Bronchial epithelial cell (primary cell): ENCODE results near the gene SLC25A19. TPM values are rescaled to one million over a fixed set of nuclear protein-coding genes. Genes with fewer than 3 reads are reported as not detected.

Source experiments
- DNase-seq: peaks from one replicate; pipeline ENCODE4 v3.0.0-alpha.2; 2010; ENCODE audit warnings: low read depth
- FAIRE-seq: peaks from 2 replicates; lab custom pipeline; 2011; peaks lifted over from hg19 to GRCh38; lab: Jason Lieb, UNC
- H3K27me3 ChIP-seq: 2 replicates; pipeline ENCODE4 v1.5.1; 2011; ENCODE audit warnings: low read length; ENCODE audit not compliant: control insufficient read depth, insufficient read depth
- H3K36me3 ChIP-seq: 2 replicates; pipeline ENCODE4 v1.5.1; 2011; ENCODE audit warnings: low read length; ENCODE audit not compliant: control insufficient read depth, insufficient read depth
- H3K4me3 ChIP-seq: 2 replicates; pipeline ENCODE4 v1.5.1; 2011; ENCODE audit warnings: mild to moderate bottlenecking, low read depth, low read length, control low read depth
- CTCF ChIP-seq: IDR thresholded peaks from 2 replicates; pipeline ENCODE4 v1.5.1; 2011; ENCODE audit warnings: mild to moderate bottlenecking, moderate library complexity, low read length, control low read depth, inconsistent platforms; ENCODE audit not compliant: insufficient read depth, severe bottlenecking
- total RNA-seq: library from RNA; depleted of rRNA; stranded (reverse); fragments of >200 nt; gene quantifications from 2 replicates; pipeline ENCODE4 v1.2.1, GENCODE V29; 2014

Gene SLC25A19
- total RNA-seq, 1 donor from 2014 or later, result 12.1 TPM

GRCh38 chr17:75232786-75233185 is 56.4 kb downstream of the SLC25A19 start:
- peaks cover 36% of the 10 kb centered on the region for H3K36me3 ChIP-seq
- FAIRE-seq (no peak), DNase-seq (no peak)
- no peaks in the 10 kb centered on the region for H3K27me3 ChIP-seq
- TF ChIP-seq CTCF, result no peak
- H3K4me3 ChIP-seq, result no peak overlapping the region

GRCh38 chr17:75231741-75232464 is 57.3 kb downstream of the SLC25A19 start:
- Histone ChIP-seq H3K36me3 (peaks cover 32% of the 10 kb centered on the region), H3K4me3 (no peak overlapping the region), H3K27me3 (no peaks in the 10 kb centered on the region)
- TF ChIP-seq CTCF, result no peak
- no peak for DNase-seq
- FAIRE-seq, result no peak

- H3K36me3 ChIP-seq, result peaks cover 33% of the 10 kb centered on the region
- FAIRE-seq (no peak), DNase-seq (no peak)
- no peak for TF ChIP-seq CTCF
- H3K4me3 ChIP-seq, result no peak overlapping the region
- no peaks in the 10 kb centered on the region for H3K27me3 ChIP-seq
Measured at GRCh38 chr17:75231071-75231470, 58.2 kb downstream of the SLC25A19 start.

GRCh38 chr17:75228847-75229246 is 60.4 kb downstream of the SLC25A19 start:
- TF ChIP-seq CTCF, result no peak
- H3K36me3 ChIP-seq, result peaks cover 34% of the 10 kb centered on the region
- H3K27me3 ChIP-seq, result no peaks in the 10 kb centered on the region
- FAIRE-seq, result no peak
- no peak overlapping the region for H3K4me3 ChIP-seq
- no peak for DNase-seq

GRCh38 chr17:75228305-75228704 is 60.9 kb downstream of the SLC25A19 start:
- TF ChIP-seq CTCF, result no peak
- Histone ChIP-seq H3K4me3 (no peak overlapping the region), H3K27me3 (no peaks in the 10 kb centered on the region), H3K36me3 (peaks cover 34% of the 10 kb centered on the region)
- FAIRE-seq (no peak), DNase-seq (no peak)

GRCh38 chr17:75227729-75228128 is 61.5 kb downstream of the SLC25A19 start:
- no peak for TF ChIP-seq CTCF
- peaks cover 30% of the 10 kb centered on the region for H3K36me3 ChIP-seq
- H3K27me3 ChIP-seq, result no peaks in the 10 kb centered on the region
- FAIRE-seq (no peak), DNase-seq (no peak)
- no peak overlapping the region for H3K4me3 ChIP-seq
